ENCODE measurements around the gene ALDH3A1. TPM values are rescaled to one million over a fixed set of nuclear protein-coding genes. Genes with fewer than 3 reads are reported as not detected.

ALDH3A1 gene
- total RNA-seq, 2 experiments from 2014 or later, result not detected

DNA sequence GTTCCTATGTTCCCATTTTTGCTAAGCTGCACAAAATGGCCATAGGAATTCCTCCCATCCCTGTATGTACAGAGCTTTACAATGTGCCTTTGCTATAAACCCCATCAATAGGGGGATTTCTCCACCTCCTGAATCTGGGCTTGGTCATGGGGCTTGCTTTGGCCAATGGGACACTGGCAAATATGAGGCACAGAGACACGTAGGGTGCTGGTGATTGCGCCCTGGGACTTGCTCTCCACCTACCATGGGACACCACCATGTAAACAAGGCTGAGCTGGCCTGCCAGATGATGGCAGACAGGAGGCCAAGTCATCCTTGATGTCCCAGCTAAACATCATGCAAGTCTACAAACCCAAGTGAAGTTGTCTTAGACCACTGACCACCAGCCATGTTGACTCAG, 15.3 kb upstream of the ALDH3A1 start:
- Mint-ChIP-seq H3K36me3 (ENCODE audit: low read depth) (no peaks in the 10 kb centered on the region), H3K27me3 (no peaks in the 10 kb centered on the region), H3K9me3 (no peaks in the 10 kb centered on the region), H3K27ac (no peak overlapping the region), H3K4me1 (ENCODE audit: low read depth) (peaks cover 25% of the 10 kb centered on the region), H3K4me3 (no peak overlapping the region)
- intact Hi-C loops (cut with DNase I, micrococcal nuclease), result loop anchor here in 1 of 2 experiments (5.0 kb wide), 1 partner anchor 116 kb away; the partner anchor contains the start of gene ALDH3A2
- Histone ChIP-seq H3K4me3 (ENCODE audit: low read length) (no peak overlapping the region), H3K27me3 (ENCODE audit: control insufficient read depth in 1 of 2, insufficient read depth in 2 of 2, low read length in 2 of 2) (no peaks in the 10 kb centered on the region), H3K4me1 (ENCODE audit: insufficient read depth, low read length) (peaks cover 28% of the 10 kb centered on the region), H3K36me3 (ENCODE audit: insufficient read depth, low read length) (no peaks in the 10 kb centered on the region), H3K9me3 (ENCODE audit: control insufficient read depth in 1 of 2, insufficient read depth in 1 of 2, low read length in 2 of 2) (no peaks in the 10 kb centered on the region), H3K27ac (ENCODE audit: low read depth in 1 of 2, low read length in 2 of 2) (no peak overlapping the region)
- ChIA-PET POLR2A (interaction anchor here (1.2 to 3.1 kb wide), 3 partner anchors 9 to 115 kb away, joined by 4 to 17 read pairs (median 14); partner anchors contain the start of gene ALDH3A2), CTCF (interaction anchor here (1.4 to 2.0 kb wide), 4 partner anchors 19 to 400 kb away, joined by 4 to 10 read pairs (median 8); partner anchors contain the start of gene B9D1)
- TF ChIP-seq, protein P1, sequence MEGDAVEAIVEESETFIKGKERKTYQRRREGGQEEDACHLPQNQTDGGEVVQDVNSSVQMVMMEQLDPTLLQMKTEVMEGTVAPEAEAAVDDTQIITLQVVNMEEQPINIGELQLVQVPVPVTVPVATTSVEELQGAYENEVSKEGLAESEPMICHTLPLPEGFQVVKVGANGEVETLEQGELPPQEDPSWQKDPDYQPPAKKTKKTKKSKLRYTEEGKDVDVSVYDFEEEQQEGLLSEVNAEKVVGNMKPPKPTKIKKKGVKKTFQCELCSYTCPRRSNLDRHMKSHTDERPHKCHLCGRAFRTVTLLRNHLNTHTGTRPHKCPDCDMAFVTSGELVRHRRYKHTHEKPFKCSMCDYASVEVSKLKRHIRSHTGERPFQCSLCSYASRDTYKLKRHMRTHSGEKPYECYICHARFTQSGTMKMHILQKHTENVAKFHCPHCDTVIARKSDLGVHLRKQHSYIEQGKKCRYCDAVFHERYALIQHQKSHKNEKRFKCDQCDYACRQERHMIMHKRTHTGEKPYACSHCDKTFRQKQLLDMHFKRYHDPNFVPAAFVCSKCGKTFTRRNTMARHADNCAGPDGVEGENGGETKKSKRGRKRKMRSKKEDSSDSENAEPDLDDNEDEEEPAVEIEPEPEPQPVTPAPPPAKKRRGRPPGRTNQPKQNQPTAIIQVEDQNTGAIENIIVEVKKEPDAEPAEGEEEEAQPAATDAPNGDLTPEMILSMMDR (IDR thresholded peaks at IDR 0.05), result no peak
- no peak for DNase-seq
- no peak for ATAC-seq (ENCODE audit: poor library complexity)

DNA sequence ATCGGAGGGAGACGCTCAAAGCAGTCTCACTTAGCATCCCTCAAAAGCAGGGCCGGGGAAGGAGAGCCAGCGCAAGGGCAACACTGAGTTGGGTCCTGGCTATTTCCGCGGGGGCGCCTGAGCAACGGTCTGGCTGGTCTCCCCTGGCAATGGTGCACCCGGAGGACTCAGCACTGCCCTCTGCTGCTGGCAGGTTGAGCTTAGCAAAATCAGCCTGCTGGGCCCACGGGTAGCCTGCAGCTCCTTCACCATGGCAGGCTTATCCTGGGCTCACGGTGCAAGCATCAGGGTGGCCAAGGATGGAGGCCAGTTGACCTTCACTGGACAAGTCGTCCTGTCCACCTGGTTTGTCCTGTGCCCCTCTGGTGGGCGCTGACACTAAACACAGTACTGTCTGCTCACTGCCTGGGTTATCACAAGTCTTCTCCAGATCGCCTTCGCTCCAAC, 14.4 kb upstream of the ALDH3A1 start:
- H3K4me1 Mint-ChIP-seq (ENCODE audit: low read depth), result peaks cover 17% of the 10 kb centered on the region
- no peaks in the 10 kb centered on the region for H3K27me3 Mint-ChIP-seq
- Histone ChIP-seq H3K27me3 (ENCODE audit: control insufficient read depth in 1 of 2, insufficient read depth in 2 of 2, low read length in 2 of 2) (peaks cover 0 to 1% of the 10 kb centered on the region in 2 experiments), H3K9me3 (ENCODE audit: control insufficient read depth in 1 of 2, insufficient read depth in 1 of 2, low read length in 2 of 2) (no peaks in the 10 kb centered on the region), H3K36me3 (ENCODE audit: insufficient read depth, low read length) (no peaks in the 10 kb centered on the region), H3K4me3 (ENCODE audit: low read length) (no peak overlapping the region), H3K27ac (ENCODE audit: low read depth in 1 of 2, low read length in 2 of 2) (no peak overlapping the region), H3K4me1 (ENCODE audit: insufficient read depth, low read length) (peaks cover 20% of the 10 kb centered on the region)
- H3K4me3 Mint-ChIP-seq, result no peak overlapping the region
- CTCF ChIA-PET, result interaction anchor here (0.5 to 2.0 kb wide), 13 partner anchors 9 to 474 kb away, joined by 3 to 12 read pairs (median 5); partner anchors contain the start of genes ALDH3A2 and B9D1
- H3K36me3 Mint-ChIP-seq (ENCODE audit: low read depth), result no peaks in the 10 kb centered on the region
- ATAC-seq (ENCODE audit: poor library complexity) (peak; percentile 80), DNase-seq (peak; percentile 31 to 80 (median 62))
- intact Hi-C loops (cut with DNase I, micrococcal nuclease), result loop anchor here (1.0 to 5.0 kb wide), 3 partner anchors 115 to 399 kb away; partner anchors contain the start of gene ALDH3A2 (in 1 of the 2)
- POLR2A ChIA-PET, result interaction anchor here (1.2 to 3.1 kb wide), 3 partner anchors 9 to 114 kb away, joined by 4 to 17 read pairs (median 14); partner anchors contain the start of gene ALDH3A2
- no peak overlapping the region for H3K27ac Mint-ChIP-seq
- no peaks in the 10 kb centered on the region for H3K9me3 Mint-ChIP-seq
- TF ChIP-seq, protein P1 (IDR thresholded peaks at IDR 0.05), result peak; percentile 71

DNA sequence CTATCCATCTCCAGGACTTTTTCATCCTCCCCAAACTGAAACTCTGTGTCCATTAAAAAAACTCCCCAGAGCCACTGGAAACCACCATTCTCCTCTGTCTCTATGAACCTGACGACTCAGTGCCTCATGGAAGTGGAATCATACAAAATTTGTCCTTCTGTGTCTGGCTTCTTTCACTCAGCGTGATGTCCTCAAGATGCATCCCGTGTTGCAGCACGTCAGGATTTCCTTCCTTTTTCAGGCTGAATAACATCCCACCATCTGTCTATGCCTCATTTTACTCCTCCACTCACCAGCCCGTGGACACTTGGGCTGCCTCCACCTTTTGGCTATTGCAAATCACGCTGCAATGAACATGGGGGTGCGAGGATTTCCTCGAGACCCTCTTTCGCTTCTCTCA, 12.6 kb upstream of the ALDH3A1 start:
- Histone ChIP-seq H3K27me3 (ENCODE audit: control insufficient read depth in 1 of 2, insufficient read depth in 2 of 2, low read length in 2 of 2) (peaks cover 0 to 5% of the 10 kb centered on the region in 2 experiments), H3K4me3 (ENCODE audit: low read length) (no peak overlapping the region), H3K4me1 (ENCODE audit: insufficient read depth, low read length) (peaks cover 4% of the 10 kb centered on the region), H3K9me3 (ENCODE audit: control insufficient read depth in 1 of 2, insufficient read depth in 1 of 2, low read length in 2 of 2) (no peaks in the 10 kb centered on the region), H3K36me3 (ENCODE audit: insufficient read depth, low read length) (no peaks in the 10 kb centered on the region), H3K27ac (ENCODE audit: low read depth in 1 of 2, low read length in 2 of 2) (no peak overlapping the region)
- ChIA-PET POLR2A (no interaction called here), CTCF (interaction anchor here (1.3 kb wide), 1 partner anchor 16 kb away, joined by 5 read pairs; no protein-coding TSS in a partner anchor)
- H3K36me3 Mint-ChIP-seq (ENCODE audit: low read depth), result no peaks in the 10 kb centered on the region
- ATAC-seq (ENCODE audit: poor library complexity) (no peak), DNase-seq (no peak)
- intact Hi-C loops (cut with DNase I, micrococcal nuclease), result loop anchor here in 1 of 2 experiments (5.0 kb wide), 1 partner anchor 113 kb away; the partner anchor contains the start of gene ALDH3A2
- no peak overlapping the region for H3K27ac Mint-ChIP-seq
- no peaks in the 10 kb centered on the region for H3K9me3 Mint-ChIP-seq
- H3K4me3 Mint-ChIP-seq, result no peak overlapping the region
- TF ChIP-seq, protein P1 (IDR thresholded peaks at IDR 0.05), result no peak
- peaks cover 6% of the 10 kb centered on the region for H3K4me1 Mint-ChIP-seq (ENCODE audit: low read depth)
- peaks cover 7% of the 10 kb centered on the region for H3K27me3 Mint-ChIP-seq
